Cardiac fibroblast (primary cell): ENCODE measurements around the gene TP53RK.

ENCODE experiments used
- DNase-seq, 2 donors: peaks; one replicate each; pipeline versions ENCODE4 v3.0.0 to v3.0.0-alpha.2; 2010; ENCODE audit warnings: low read depth in 2 of 2
- H3K4me3 ChIP-seq, 2 donors: replicated peaks in 1 of 2; 1 replicate in 1 of 2; 2 replicates in 1 of 2; pipeline ENCODE4 v1.5.1; 2011; ENCODE audit warnings: low read depth in 2 of 2, low read length in 2 of 2, mild to moderate bottlenecking in 2 of 2, moderate library complexity in 1 of 2
- TF ChIP-seq, protein P1 (sequence below): IDR thresholded peaks from one replicate; pipeline ENCODE4 v1.5.1; 2011; ENCODE audit warnings: low read depth, mild to moderate bottlenecking, low read length, inconsistent platforms

TP53RK gene

GRCh38 chr20:46695892-46696291 is 6.6 kb upstream of the TP53RK start:
- TF ChIP-seq, protein P1, sequence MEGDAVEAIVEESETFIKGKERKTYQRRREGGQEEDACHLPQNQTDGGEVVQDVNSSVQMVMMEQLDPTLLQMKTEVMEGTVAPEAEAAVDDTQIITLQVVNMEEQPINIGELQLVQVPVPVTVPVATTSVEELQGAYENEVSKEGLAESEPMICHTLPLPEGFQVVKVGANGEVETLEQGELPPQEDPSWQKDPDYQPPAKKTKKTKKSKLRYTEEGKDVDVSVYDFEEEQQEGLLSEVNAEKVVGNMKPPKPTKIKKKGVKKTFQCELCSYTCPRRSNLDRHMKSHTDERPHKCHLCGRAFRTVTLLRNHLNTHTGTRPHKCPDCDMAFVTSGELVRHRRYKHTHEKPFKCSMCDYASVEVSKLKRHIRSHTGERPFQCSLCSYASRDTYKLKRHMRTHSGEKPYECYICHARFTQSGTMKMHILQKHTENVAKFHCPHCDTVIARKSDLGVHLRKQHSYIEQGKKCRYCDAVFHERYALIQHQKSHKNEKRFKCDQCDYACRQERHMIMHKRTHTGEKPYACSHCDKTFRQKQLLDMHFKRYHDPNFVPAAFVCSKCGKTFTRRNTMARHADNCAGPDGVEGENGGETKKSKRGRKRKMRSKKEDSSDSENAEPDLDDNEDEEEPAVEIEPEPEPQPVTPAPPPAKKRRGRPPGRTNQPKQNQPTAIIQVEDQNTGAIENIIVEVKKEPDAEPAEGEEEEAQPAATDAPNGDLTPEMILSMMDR, result no peak
- no peak overlapping the region for H3K4me3 ChIP-seq
- peak; percentile 16 to 73 for DNase-seq

- TF ChIP-seq, protein P1, result no peak
- peak; percentile 72 to 85 for DNase-seq
- H3K4me3 ChIP-seq, result no peak overlapping the region
These were observed 5.2 kb upstream of the TP53RK start for GRCh38 chr20:46694484-46694883.

GRCh38 chr20:46691196-46691595 is 2.0 kb upstream of the TP53RK start:
- TF ChIP-seq, protein P1, result no peak
- no peak for DNase-seq
- no peak overlapping the region for H3K4me3 ChIP-seq

DNA sequence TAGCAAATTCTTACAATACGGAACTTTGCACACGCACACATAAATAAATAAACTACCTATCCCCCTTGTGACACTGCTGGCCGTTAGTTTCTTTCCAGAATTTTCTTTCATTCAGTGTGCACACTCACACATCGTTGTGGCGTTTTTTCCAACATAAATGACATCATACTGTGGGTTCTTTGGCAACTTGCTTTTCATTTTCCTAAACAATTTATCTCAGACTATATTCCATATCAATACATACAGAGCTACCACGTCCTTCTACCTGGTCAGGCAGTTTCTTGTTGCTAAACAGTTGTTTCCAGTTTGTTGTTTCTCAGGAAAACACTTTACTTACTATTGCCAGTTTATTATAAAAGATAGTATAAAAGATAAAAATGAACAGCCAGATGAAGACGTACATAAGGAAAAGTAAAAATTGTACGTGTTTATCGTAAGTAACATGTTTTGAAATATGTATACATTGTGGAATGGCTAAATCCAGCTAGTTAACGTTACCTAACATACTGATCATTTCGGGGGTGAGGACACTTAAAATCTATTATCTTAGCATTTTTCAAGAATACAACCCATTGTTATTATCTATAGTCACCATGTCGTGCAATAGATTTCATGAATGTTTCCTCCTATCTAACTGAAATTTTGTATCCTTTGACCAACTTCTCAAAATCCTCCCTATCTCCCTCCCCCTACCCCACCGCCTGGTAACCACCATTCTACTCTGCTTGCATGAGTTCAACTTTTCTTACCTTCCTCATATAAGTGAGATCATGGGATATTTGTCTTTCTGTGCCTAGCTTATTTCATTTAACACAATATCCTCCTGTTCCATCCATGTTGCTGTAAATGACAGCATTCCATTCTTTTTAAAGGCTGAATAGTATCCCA is 1.2 kb upstream of the TP53RK start:
- TF ChIP-seq, protein P1, result no peak
- peak; percentile 27 to 39 for DNase-seq
- peak overlapping the region in 1 of 2 donors; percentile 52 for H3K4me3 ChIP-seq

DNA sequence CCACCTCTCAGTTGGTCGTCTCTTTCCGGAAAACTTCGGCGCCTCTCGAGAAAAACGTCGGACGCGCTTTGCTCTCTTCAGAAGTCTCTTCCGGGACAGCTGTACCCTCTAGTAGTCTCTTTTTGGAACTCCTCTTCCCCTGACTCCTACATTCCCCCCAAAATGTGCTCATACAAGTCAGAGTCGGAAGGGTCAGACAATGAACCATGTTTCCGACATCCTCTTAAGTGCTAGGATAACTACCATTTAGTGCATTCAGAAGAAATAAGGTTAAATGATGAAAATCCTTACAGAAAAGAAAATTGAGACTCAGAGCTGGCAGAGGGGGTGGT is 476 bp upstream of the TP53RK start:
- TF ChIP-seq, protein P1, result no peak
- DNase-seq, result no peak
- H3K4me3 ChIP-seq, result peak overlapping the region; percentile 16 to 52

- H3K4me3 ChIP-seq, result peak overlapping the region; percentile 57 to 85
- DNase-seq, result peak; percentile 52 to 63
- TF ChIP-seq, protein P1, result no peak
These were observed 828 bp downstream of the TP53RK start for GRCh38 chr20:46688151-46689081.
